ENCODE data around the gene STAT3.

STAT3 gene

GRCh38 chr17:42296012-42296411, 92.2 kb downstream of the STAT3 start:
- TF ChIP-seq MAX (IDR thresholded peaks at IDR 0.05) (no peak), TEAD4 (IDR thresholded peaks at IDR 0.05) (no peak), FOXM1 (IDR thresholded peaks at IDR 0.05; ENCODE audit: borderline replicate concordance, low read depth) (no peak), YY1 (IDR thresholded peaks at IDR 0.05; ENCODE audit: low read depth) (no peak), TCF12 (IDR thresholded peaks at IDR 0.05; ENCODE audit: low read depth) (no peak), ZBTB7A (IDR thresholded peaks at IDR 0.05; ENCODE audit: low read depth) (no peak), EGR1 (IDR thresholded peaks at IDR 0.05) (no peak), RAD21 (IDR thresholded peaks at IDR 0.05; ENCODE audit: low read depth) (no peak), USF1 (IDR thresholded peaks at IDR 0.05) (no peak), TAF1 (IDR thresholded peaks at IDR 0.05; ENCODE audit: low read depth) (no peak), CREB1 (IDR thresholded peaks at IDR 0.05; ENCODE audit: low read depth) (no peak), EP300 (IDR thresholded peaks at IDR 0.05; ENCODE audit: borderline replicate concordance) (no peak), CEBPB (IDR thresholded peaks at IDR 0.05) (no peak), NFIC (IDR thresholded peaks at IDR 0.05) (no peak)
- TF ChIP-seq, protein P1, sequence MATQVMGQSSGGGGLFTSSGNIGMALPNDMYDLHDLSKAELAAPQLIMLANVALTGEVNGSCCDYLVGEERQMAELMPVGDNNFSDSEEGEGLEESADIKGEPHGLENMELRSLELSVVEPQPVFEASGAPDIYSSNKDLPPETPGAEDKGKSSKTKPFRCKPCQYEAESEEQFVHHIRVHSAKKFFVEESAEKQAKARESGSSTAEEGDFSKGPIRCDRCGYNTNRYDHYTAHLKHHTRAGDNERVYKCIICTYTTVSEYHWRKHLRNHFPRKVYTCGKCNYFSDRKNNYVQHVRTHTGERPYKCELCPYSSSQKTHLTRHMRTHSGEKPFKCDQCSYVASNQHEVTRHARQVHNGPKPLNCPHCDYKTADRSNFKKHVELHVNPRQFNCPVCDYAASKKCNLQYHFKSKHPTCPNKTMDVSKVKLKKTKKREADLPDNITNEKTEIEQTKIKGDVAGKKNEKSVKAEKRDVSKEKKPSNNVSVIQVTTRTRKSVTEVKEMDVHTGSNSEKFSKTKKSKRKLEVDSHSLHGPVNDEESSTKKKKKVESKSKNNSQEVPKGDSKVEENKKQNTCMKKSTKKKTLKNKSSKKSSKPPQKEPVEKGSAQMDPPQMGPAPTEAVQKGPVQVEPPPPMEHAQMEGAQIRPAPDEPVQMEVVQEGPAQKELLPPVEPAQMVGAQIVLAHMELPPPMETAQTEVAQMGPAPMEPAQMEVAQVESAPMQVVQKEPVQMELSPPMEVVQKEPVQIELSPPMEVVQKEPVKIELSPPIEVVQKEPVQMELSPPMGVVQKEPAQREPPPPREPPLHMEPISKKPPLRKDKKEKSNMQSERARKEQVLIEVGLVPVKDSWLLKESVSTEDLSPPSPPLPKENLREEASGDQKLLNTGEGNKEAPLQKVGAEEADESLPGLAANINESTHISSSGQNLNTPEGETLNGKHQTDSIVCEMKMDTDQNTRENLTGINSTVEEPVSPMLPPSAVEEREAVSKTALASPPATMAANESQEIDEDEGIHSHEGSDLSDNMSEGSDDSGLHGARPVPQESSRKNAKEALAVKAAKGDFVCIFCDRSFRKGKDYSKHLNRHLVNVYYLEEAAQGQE (IDR thresholded peaks at IDR 0.05; ENCODE audit: low read depth), result no peak

GRCh38 chr17:42294469-42295398, 93.5 kb downstream of the STAT3 start:
- TF ChIP-seq TAF1 (IDR thresholded peaks at IDR 0.05; ENCODE audit: low read depth), result no peak

DNA sequence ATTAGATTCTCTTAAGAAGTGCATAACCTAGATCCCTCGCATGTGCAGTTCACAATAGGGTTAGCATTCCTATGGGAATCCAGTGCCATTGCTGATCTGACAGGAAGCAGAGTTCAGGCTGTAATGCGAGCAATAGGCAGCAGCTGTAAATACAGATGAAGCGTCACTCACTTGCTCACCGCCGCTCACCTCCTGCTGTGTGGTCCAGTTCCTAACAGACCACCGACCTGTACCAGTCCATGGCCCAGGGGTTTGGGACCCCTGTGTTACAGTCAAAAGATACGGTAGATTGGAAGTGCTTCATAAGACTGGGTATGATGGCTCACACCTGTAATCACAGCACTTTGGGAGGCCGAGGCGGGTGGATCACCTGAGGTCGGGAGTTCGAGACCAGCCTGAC, 97.1 kb downstream of the STAT3 start:
- TF ChIP-seq NFIC (IDR thresholded peaks at IDR 0.05) (no peak), CEBPB (IDR thresholded peaks at IDR 0.05) (no peak), TEAD4 (IDR thresholded peaks at IDR 0.05) (no peak), EGR1 (IDR thresholded peaks at IDR 0.05) (no peak), YY1 (IDR thresholded peaks at IDR 0.05; ENCODE audit: low read depth) (no peak)
- TF ChIP-seq, protein P1 (IDR thresholded peaks at IDR 0.05; ENCODE audit: low read depth), result no peak

GRCh38 chr17:42290577-42290976, 97.7 kb downstream of the STAT3 start:
- TF ChIP-seq CEBPB (IDR thresholded peaks at IDR 0.05) (no peak), USF1 (IDR thresholded peaks at IDR 0.05) (no peak)

DNA sequence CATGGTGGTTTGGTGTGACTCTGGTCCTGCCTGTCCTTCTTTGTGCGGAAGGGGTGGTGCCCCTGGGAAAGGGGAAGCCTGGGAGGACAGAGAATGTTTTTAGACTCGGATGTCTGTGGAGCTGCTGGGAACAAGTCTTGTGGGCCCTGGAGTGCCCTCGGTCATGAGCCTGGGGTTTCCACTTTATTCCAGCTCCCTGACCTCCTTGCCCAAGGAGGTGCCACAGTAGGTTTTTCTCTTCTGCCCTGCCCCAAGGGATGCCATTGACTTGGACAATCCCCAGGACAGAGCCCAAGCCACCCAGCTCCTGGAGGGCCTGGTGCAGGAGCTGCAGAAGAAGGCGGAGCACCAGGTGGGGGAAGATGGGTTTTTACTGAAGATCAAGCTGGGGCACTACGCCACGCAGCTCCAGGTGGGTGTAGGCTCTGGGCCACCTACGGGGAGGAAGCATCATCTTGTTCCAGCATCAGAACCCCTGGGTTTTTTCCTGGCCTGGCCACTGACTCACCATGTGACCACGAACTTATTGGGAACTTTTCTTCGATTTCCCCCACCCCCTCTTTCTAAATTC, 98.5 kb downstream of the STAT3 start:
- TF ChIP-seq, protein P1 (IDR thresholded peaks at IDR 0.05; ENCODE audit: low read depth), result no peak
- TF ChIP-seq CREB1 (IDR thresholded peaks at IDR 0.05; ENCODE audit: low read depth), result no peak
- TF ChIP-seq TEAD4 (IDR thresholded peaks at IDR 0.05), result no peak
- no peak for TF ChIP-seq RAD21 (IDR thresholded peaks at IDR 0.05; ENCODE audit: low read depth)
- TF ChIP-seq TCF12 (IDR thresholded peaks at IDR 0.05; ENCODE audit: low read depth), result no peak

All from Ishikawa (cell line).